Tibial nerve (tissue), 3 donors: ENCODE data around the gene SLMAP.

Experiments used
- POLR2A ChIP-seq, 2 donors: fragments of 450-650 bp; IDR thresholded peaks; one replicate each; pipeline ENCODE4 v1.6.1; 2017; ENCODE audit warnings: antibody characterized with exemption in 2 of 2, mild to moderate bottlenecking in 2 of 2, moderate library complexity in 2 of 2
- TF ChIP-seq, protein P1 (sequence below), 5 experiments: fragments of 200-600 bp in 3 of 5; fragments of 450-650 bp in 2 of 5; sonication (generic) in 3 of 5; IDR thresholded peaks; one replicate each; pipeline ENCODE4 v1.5.1; 2016 to 2019; ENCODE audit warnings: antibody characterized with exemption in 5 of 5, mild to moderate bottlenecking in 3 of 5, moderate library complexity in 2 of 5

DNA sequence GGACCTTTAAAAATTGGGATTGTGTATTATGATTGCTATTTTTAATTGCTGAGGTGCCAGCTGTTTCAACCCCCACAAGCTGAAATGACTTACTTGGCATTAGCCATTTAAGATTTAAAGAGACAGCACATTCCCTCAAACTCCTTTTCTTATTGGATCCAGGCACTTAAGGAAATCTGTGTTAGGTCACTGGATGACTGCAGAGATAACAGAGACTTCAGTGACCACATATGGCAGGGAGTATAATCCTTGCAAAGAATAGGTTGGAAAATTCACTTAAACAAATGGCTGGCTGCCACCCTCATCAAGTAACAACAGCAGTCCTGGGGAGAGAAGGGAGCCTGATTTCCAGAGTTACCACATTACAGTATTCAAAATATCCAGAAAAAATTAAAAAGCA is 66.6 kb downstream of the SLMAP start:
- TF ChIP-seq, protein P1, sequence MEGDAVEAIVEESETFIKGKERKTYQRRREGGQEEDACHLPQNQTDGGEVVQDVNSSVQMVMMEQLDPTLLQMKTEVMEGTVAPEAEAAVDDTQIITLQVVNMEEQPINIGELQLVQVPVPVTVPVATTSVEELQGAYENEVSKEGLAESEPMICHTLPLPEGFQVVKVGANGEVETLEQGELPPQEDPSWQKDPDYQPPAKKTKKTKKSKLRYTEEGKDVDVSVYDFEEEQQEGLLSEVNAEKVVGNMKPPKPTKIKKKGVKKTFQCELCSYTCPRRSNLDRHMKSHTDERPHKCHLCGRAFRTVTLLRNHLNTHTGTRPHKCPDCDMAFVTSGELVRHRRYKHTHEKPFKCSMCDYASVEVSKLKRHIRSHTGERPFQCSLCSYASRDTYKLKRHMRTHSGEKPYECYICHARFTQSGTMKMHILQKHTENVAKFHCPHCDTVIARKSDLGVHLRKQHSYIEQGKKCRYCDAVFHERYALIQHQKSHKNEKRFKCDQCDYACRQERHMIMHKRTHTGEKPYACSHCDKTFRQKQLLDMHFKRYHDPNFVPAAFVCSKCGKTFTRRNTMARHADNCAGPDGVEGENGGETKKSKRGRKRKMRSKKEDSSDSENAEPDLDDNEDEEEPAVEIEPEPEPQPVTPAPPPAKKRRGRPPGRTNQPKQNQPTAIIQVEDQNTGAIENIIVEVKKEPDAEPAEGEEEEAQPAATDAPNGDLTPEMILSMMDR (IDR thresholded peaks at IDR 0.05) = no peak
- no peak for TF ChIP-seq POLR2A (IDR thresholded peaks at IDR 0.05)
